Adrenal gland (tissue), 12 donors: ENCODE results near the gene PPP2R3B. TPM values are rescaled to one million over a fixed set of nuclear protein-coding genes. Genes with fewer than 3 reads are reported as not detected.

ENCODE experiments used
- DNase-seq, 7 donors: peaks; one replicate each; pipeline ENCODE4 v3.0.0-alpha.2; 2019 to 2020
- H3K27ac ChIP-seq, 5 donors: fragments of 200-600 bp; sonication (generic) in 4 of 5; 1 replicate in 3 of 5; 2 replicates in 2 of 5; pipeline versions ENCODE4 v1.5.1 to v1.8.0; 2016 to 2020; ENCODE audit warnings: mild to moderate bottlenecking in 1 of 5
- H3K27me3 ChIP-seq: fragments of 200-600 bp; 2 replicates; pipeline ENCODE4 v1.8.0; 2021
- H3K36me3 ChIP-seq, 2 donors: fragments of 200-600 bp; replicated peaks in 1 of 2; 1 replicate in 1 of 2; 2 replicates in 1 of 2; pipeline versions ENCODE4 v1.5.1 to v1.8.0; 2018 to 2022
- H3K4me1 ChIP-seq, 2 donors: fragments of 200-600 bp; replicated peaks in 1 of 2; 1 replicate in 1 of 2; 2 replicates in 1 of 2; pipeline versions ENCODE4 v1.5.1 to v1.8.0; 2018 to 2021
- H3K4me3 ChIP-seq, 4 donors: fragments of 200-600 bp; sonication (generic) in 3 of 4; one replicate each; pipeline ENCODE4 v1.5.1; 2016 to 2018
- H3K9me3 ChIP-seq, 3 donors: fragments of 200-600 bp; sonication (generic) in 1 of 3; replicated peaks in 1 of 3; 1 replicate in 2 of 3; 2 replicates in 1 of 3; pipeline versions ENCODE4 v1.5.1 to v1.8.0; 2016 to 2021
- POLR2A ChIP-seq, 2 donors: fragments of 450-650 bp; IDR thresholded peaks; one replicate each; pipeline ENCODE4 v1.6.1; 2017; ENCODE audit warnings: antibody characterized with exemption in 2 of 2, mild to moderate bottlenecking in 2 of 2, moderate library complexity in 1 of 2
- WGBS, 4 donors: extraction: QIAGEN DNeasy Blood & Tissue Kit in 2 of 4; methylation state at CpG; one replicate each; pipeline versions ENCODE4 v1.1.5 to v1.1.7; 2013 to 2017; 5-methylcytosine and 5-hydroxymethylcytosine counted together
- intact Hi-C, 2 donors: fragments of 100-400 bp; cut with DNase I; formaldehyde crosslinking; loops; one replicate each; pipeline versions ENCODE4 v1.14.1 to v1.15.0; 2022 to 2023
- polyA plus RNA-seq, 3 donors: library from polyadenylated mRNA; stranded (reverse); fragments of 200-250 nt in 2 of 3; fragments of 350-450 nt in 1 of 3; fragmentation: Illumina TruSeq in 1 of 3; extraction: RNeasy Lipid Tissue Mini Kit (QIAGEN cat#74804) in 1 of 3; gene quantifications; one replicate each; pipeline ENCODE4 v1.2.3, GENCODE V29; 2013 to 2014
- total RNA-seq, 9 donors: library from RNA; depleted of rRNA in 4 of 9; stranded (reverse); fragments of >200 nt in 4 of 9; fragments of 120-200 nt in 1 of 9; fragmentation: NEBNext Ultra II Directional in 1 of 9; extraction: Animal tissue kit (Norgen Biotek cat#: 25700) in 1 of 9; gene quantifications; one replicate each; pipeline versions ENCODE4 v1.1.0 to v1.2.4, GENCODE V29; 2013 to 2023
- TF ChIP-seq, protein P1 (sequence below), 6 experiments: fragments of 450-650 bp in 4 of 6; fragments of 200-600 bp in 2 of 6; sonication (generic) in 1 of 6; IDR thresholded peaks; 1 replicate in 5 of 6; 2 replicates in 1 of 6; pipeline versions ENCODE4 v1.5.1 to v1.8.0; 2016 to 2021; ENCODE audit warnings: antibody characterized with exemption in 6 of 6, mild to moderate bottlenecking in 2 of 6, moderate library complexity in 1 of 6
- donor health status: healthy with polysubstance abuse.
- donor health status: Bipolar disorder and iron deficiency.
- donor health status: DM: yes; HTN: yes; CAD: no.
- donor health status: DM: no; HTN: no; CAD: no.
- donor health status: DM: no; HTN: no; CAD: no.
- donor health status: DM: yes; HTN: yes; CAD: no.

The PPP2R3B gene
- total and polyA plus RNA-seq, 12 donors = 2.1 to 112 (median 14.2) TPM

DNA sequence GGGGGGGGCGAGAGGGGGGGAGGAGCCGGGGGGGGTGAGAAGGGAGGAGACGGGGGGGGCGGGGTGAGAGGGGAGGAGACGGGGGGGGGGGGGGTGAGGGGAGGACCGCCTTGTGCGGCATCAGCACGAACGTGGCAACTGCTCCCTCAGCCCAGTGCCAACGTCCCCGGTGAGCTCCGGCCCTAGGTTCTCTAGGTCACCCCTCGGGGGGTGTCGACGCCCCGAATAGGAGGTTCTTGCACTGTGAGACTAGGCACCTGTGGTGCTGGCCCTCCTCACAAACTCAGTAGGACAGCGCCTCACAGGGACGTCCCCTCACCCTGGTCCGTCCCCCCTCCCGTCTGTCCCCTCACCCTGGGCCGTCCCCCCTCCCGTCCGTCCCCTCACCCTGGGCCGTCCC, 46.6 kb downstream of the PPP2R3B start:
- WGBS, 4 donors = 83 to 89% (median 86%) methylated on average over 14 to 18 of the region's 24 CpGs
- no peaks in the 10 kb centered on the region for H3K4me1 ChIP-seq
- no peak overlapping the region for H3K27ac ChIP-seq
- H3K4me3 ChIP-seq = no peak overlapping the region
- no peak for DNase-seq
- TF ChIP-seq, protein P1, sequence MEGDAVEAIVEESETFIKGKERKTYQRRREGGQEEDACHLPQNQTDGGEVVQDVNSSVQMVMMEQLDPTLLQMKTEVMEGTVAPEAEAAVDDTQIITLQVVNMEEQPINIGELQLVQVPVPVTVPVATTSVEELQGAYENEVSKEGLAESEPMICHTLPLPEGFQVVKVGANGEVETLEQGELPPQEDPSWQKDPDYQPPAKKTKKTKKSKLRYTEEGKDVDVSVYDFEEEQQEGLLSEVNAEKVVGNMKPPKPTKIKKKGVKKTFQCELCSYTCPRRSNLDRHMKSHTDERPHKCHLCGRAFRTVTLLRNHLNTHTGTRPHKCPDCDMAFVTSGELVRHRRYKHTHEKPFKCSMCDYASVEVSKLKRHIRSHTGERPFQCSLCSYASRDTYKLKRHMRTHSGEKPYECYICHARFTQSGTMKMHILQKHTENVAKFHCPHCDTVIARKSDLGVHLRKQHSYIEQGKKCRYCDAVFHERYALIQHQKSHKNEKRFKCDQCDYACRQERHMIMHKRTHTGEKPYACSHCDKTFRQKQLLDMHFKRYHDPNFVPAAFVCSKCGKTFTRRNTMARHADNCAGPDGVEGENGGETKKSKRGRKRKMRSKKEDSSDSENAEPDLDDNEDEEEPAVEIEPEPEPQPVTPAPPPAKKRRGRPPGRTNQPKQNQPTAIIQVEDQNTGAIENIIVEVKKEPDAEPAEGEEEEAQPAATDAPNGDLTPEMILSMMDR (IDR thresholded peaks at IDR 0.05) = no peak
- no peak for TF ChIP-seq POLR2A (IDR thresholded peaks at IDR 0.05)
- H3K36me3 ChIP-seq = no peaks in the 10 kb centered on the region
- no peaks in the 10 kb centered on the region for H3K27me3 ChIP-seq
- intact Hi-C loops = no loop called here
- H3K9me3 ChIP-seq = no peaks in the 10 kb centered on the region

DNA sequence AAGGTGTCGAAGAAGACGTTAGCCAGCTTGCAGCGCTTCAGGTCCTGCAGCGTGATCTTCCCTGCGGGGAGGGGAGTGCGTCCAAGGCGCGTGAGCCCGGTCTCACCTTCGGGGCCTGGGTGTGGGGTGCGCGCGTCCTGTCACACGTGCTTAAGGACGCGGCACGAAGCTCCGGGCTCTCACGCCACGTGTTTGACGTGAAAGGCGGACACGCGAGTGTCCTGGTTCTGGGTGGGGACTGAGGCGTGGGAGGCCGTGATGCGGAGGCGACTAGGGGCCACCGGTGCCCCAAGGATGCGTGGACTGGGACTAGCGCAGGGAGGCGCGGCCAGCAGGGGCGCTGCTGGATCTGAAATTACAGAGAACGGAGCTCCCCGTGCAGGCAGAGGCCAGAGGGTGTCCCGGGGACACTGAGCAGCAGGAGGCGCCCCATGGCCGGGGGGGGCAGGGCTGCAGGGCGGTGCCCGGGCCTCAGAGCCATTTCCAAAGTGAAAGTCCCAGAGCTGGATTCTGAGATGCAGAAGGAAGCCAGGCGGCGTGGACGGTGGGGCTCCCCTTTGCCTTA, 47.8 kb downstream of the PPP2R3B start:
- Histone ChIP-seq H3K4me3 (no peak overlapping the region), H3K27ac (no peak overlapping the region), H3K9me3 (no peaks in the 10 kb centered on the region), H3K27me3 (no peaks in the 10 kb centered on the region), H3K4me1 (no peaks in the 10 kb centered on the region), H3K36me3 (no peaks in the 10 kb centered on the region)
- intact Hi-C loops = no loop called here
- no peak for DNase-seq
- no peak for TF ChIP-seq POLR2A (IDR thresholded peaks at IDR 0.05)
- TF ChIP-seq, protein P1 (IDR thresholded peaks at IDR 0.05) = no peak
- 94 to 97% (median 96%) methylated on average over 14 to 44 of the region's 44 CpGs for WGBS, 4 donors

DNA sequence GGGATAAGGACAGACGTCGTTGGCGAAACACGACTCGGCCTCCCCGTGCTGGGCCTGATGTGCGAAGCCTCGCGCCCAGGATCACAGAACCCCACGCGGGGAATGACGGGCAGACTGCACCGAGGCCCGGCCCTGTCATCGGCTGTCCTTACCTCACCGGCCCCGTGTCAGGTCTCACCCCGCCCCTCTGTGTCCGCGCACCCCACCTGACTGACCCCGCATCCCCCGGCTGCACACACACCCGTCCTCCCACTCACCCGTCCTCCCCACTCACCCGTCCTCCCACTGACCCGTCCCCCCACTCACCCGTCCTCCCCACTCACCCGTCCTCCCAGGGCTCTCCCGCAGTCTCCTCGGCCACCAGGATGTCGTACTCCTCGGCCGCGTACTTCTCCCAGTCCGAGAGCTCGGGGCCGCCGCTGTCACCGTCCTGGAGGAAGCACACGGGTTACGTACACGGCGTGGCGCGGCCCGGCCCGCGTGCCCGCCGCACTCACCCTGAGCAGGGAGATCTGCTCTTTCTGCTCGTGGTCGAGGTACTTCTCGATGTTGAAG, 48.3 kb downstream of the PPP2R3B start:
- Histone ChIP-seq H3K27ac (no peak overlapping the region), H3K4me1 (no peaks in the 10 kb centered on the region), H3K27me3 (no peaks in the 10 kb centered on the region), H3K36me3 (no peaks in the 10 kb centered on the region), H3K4me3 (no peak overlapping the region), H3K9me3 (no peaks in the 10 kb centered on the region)
- no peak for DNase-seq
- TF ChIP-seq, protein P1 (IDR thresholded peaks at IDR 0.05) = no peak
- TF ChIP-seq POLR2A (IDR thresholded peaks at IDR 0.05) = no peak
- whole genome bisulfite sequencing, 4 donors = 91 to 99% (median 93%) methylated on average over 35 to 53 of the region's 53 CpGs
- intact Hi-C loops = no loop called here

DNA sequence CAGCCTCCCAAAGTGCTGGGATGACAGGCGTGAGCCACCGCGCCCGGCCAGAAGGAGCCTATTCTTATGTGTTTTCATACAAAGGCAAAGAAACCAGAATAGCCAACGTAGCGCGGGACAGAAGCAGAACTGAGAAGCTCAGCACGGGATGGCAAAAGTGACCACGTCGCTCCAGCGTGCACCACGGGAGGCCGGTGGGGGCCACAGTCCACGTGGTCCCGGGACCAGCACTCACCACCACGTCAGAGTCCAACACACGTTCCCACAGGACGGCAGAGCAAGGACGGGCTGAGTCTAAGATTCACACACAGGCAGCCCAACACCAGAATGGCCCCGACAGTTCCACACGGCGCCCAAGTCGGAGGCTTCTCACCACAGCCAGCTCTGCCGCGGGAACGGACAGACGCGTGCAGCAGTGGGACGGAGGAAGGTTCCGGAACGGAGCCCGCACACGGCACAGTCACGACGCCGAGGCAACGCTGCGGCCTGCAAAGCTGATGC, 49.3 kb downstream of the PPP2R3B start:
- TF ChIP-seq POLR2A (IDR thresholded peaks at IDR 0.05) = no peak
- TF ChIP-seq, protein P1 (IDR thresholded peaks at IDR 0.05) = no peak
- no peak for DNase-seq
- Histone ChIP-seq H3K27ac (no peak overlapping the region), H3K4me1 (no peaks in the 10 kb centered on the region), H3K27me3 (no peaks in the 10 kb centered on the region), H3K4me3 (no peak overlapping the region), H3K36me3 (no peaks in the 10 kb centered on the region), H3K9me3 (no peaks in the 10 kb centered on the region)
- intact Hi-C loops = no loop called here
- WGBS, 4 donors = 87 to 89% (median 88%) methylated on average over 21 to 38 of the region's 38 CpGs
